C4-2B (cell line): Measurements from ENCODE around the gene NTRK3.

Experiments
- H3K27ac ChIP-seq: fragments of 450-650 bp; 2 replicates; pipeline ENCODE4 v1.5.1; 2017
- ZFX ChIP-seq: fragments of 450-650 bp; IDR thresholded peaks from 2 replicates; pipeline ENCODE4 v1.6.1; 2017
- TF ChIP-seq, protein P1 (sequence below): fragments of 450-650 bp; conservative IDR thresholded peaks from 2 replicates; pipeline ENCODE4 v1.5.1; 2017; ENCODE audit warnings: mild to moderate bottlenecking

The NTRK3 gene

DNA sequence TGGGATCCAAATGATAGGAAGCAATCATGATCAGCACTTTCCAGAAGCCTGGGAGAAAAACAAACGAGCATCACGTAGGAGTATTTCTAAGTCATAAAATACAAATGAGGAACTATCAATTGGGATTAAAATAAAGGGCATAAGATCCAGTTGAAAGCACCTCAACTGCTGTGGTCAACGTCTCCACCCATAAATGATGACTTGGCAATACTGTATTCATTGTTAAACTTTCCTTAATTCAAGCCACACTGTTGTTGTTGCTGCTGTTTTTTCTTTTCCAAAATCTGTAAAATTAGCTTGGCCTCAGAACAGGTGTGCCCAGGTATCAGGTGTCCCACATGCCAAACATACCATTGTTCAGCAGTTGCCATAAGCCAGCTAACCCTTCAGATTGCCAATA lies 395.8 kb downstream of the NTRK3 start:
- TF ChIP-seq ZFX = no peak
- TF ChIP-seq, protein P1, sequence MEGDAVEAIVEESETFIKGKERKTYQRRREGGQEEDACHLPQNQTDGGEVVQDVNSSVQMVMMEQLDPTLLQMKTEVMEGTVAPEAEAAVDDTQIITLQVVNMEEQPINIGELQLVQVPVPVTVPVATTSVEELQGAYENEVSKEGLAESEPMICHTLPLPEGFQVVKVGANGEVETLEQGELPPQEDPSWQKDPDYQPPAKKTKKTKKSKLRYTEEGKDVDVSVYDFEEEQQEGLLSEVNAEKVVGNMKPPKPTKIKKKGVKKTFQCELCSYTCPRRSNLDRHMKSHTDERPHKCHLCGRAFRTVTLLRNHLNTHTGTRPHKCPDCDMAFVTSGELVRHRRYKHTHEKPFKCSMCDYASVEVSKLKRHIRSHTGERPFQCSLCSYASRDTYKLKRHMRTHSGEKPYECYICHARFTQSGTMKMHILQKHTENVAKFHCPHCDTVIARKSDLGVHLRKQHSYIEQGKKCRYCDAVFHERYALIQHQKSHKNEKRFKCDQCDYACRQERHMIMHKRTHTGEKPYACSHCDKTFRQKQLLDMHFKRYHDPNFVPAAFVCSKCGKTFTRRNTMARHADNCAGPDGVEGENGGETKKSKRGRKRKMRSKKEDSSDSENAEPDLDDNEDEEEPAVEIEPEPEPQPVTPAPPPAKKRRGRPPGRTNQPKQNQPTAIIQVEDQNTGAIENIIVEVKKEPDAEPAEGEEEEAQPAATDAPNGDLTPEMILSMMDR = no peak
- H3K27ac ChIP-seq = no peak overlapping the region

DNA sequence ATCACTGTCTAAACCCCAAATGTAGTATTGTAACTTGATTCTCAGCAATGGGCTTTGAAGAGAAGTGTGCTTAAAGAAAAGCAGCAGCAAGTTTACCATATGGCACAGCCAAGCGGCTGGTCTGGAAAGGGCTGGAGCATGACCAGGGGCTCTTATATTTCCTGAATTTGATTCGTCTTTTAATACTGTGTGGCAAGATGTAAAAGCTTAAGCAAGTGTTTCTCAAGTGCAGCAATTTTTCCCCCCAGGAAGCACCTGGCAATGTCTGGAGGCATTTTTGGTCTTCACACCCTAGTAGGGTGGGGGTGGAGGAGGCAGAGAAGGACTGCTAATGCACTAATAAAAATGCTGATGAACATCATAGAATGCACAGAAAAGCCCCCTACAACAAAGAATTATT lies 397.9 kb downstream of the NTRK3 start:
- no peak for TF ChIP-seq ZFX
- TF ChIP-seq, protein P1 = no peak
- no peak overlapping the region for H3K27ac ChIP-seq

DNA sequence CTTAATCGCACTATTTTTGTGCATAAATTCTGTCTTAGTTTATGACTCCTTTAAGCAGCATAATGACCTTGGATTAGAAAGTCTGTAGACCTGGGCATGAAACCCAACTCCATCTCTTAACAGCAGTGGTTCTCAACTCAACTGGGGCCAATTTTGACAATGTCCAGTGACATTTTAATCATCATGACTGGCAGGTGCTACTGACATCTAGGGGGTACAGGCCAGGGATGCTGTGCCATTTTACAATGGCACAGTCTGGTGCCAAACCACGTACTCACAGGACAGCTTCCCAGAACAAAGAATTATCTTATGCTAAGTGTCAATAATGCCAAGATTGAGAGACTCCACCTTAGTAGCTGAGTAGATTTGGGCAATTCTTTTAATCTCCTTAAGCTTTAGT lies 405.0 kb downstream of the NTRK3 start:
- no peak overlapping the region for H3K27ac ChIP-seq
- TF ChIP-seq, protein P1 = no peak
- TF ChIP-seq ZFX = no peak

DNA sequence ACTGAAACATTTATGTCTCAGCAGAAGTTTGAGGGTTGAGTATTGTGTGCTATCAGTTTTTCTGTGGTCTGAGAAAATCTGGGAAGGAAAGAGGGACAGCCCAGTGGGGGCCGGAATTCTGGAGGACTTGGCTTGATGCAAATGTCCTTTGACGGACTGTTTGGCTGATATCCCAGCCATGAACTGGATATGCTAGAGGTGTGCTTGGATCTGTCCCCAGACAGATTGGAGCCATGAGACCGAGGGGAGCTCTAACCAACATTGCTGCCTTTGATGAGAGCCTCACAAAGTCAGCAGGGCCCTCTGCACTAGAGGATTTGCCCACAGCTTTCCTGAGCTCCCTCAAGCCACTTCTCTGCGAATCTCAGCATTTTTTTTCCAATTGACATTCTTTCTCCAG lies 405.6 kb downstream of the NTRK3 start:
- no peak overlapping the region for H3K27ac ChIP-seq
- TF ChIP-seq, protein P1 = no peak
- no peak for TF ChIP-seq ZFX

DNA sequence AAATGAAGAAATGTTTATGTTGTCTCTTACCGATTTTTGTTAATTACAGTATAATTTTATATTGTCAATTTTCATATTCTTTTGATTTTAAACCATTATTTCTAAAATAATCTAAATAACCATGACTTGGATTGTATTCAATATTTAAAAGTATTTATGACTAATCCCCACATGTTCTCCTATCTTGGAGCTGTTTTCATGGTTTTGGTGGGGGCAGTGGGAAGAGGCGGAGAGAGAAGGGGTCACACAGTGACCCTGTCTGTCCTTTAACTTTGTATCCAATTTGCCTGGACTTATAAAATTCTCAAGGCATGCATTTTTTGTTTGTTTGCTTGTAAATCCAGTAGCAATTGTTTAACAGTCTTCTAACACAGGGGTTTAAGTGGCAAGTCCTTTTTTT lies 407.4 kb downstream of the NTRK3 start:
- no peak overlapping the region for H3K27ac ChIP-seq
- TF ChIP-seq, protein P1 = no peak
- TF ChIP-seq ZFX = no peak

DNA sequence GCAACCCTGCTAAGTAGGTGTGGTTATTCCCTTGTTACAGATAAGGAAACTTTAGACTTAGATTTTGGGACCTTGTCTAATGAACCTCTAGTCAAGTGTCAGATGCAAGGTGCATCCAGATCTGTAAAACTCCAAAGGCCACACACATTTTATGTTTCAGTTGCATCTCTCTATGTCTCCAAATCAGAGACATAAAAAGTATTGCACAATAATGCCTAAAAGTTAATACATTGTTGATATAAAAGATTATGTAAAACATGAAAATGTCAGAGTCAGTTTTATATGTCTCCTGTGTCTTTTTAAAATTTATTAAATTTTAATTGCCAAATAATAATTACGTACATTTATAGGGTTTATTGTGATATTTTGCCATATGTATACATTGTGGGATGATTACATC lies 408.5 kb downstream of the NTRK3 start:
- H3K27ac ChIP-seq = no peak overlapping the region
- TF ChIP-seq, protein P1 = no peak
- TF ChIP-seq ZFX = no peak

DNA sequence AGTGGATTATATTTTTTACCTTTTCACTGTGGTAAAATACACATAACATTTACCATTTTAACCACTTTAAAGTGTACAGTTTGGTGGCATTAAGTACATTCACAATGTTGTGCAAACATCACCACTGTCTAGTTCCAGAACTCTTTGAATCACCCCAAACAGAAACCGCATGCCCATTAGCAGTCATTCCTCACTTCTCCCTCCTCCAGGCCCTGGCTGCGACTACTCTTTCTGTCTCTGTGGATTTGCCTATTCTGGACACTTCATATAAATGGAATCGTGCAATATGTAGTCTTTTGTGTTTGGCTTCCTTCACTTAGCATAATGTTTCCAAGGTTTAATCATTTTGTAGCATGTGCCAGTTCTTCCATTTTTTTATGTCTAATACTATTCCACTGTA lies 409.8 kb downstream of the NTRK3 start:
- H3K27ac ChIP-seq = no peak overlapping the region
- TF ChIP-seq ZFX = no peak
- TF ChIP-seq, protein P1 = no peak
